PFSK-1 (cell line): ENCODE measurements around the gene SV2C.

Source experiments
- POLR2AphosphoS5 ChIP-seq: IDR thresholded peaks from 2 replicates; pipeline ENCODE4 v1.6.1; 2012; ENCODE audit warnings: low read depth, mild to moderate bottlenecking, control low read depth, low read length, moderate library complexity
- REST ChIP-seq, 2 experiments: IDR thresholded peaks; 2 replicates each; pipeline versions ENCODE4 v1.6.1 to v1.8.0; 2011 to 2012; ENCODE audit warnings: low read depth in 2 of 2, low read length in 2 of 2, control low read depth in 1 of 2, inconsistent platforms in 1 of 2, mild to moderate bottlenecking in 1 of 2, moderate library complexity in 1 of 2; ENCODE audit not compliant: insufficient read depth in 1 of 2
- SIN3A ChIP-seq: IDR thresholded peaks from 2 replicates; pipeline ENCODE4 v1.6.1; 2012; ENCODE audit warnings: mild to moderate bottlenecking, low read length, moderate library complexity, borderline replicate concordance; ENCODE audit not compliant: insufficient read depth
- TAF1 ChIP-seq: IDR thresholded peaks from 2 replicates; pipeline ENCODE4 v1.6.1; 2012; ENCODE audit warnings: low read length, control low read depth, borderline replicate concordance; ENCODE audit not compliant: insufficient read depth

DNA sequence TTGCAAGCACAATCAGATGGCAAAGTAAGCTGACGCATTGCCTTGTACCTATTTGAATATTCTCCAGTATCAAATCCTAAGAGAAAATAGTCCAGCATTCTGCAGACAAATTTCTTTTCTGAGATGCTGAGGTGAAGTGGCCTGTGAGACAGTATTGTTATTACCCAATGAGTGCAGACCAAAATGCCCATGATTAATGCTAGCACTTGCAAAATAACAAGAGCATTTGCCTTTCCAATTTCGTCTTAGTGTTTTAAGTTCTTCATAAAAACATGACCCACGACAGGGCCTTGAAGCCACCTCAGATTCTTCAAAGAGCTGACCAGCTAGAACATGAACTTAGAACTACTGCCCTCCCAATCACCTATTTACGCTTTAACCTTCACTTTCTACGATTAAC, 317.3 kb downstream of the SV2C start:
- TF ChIP-seq SIN3A (no peak), POLR2AphosphoS5 (no peak), REST (IDR thresholded peaks at IDR 0.05; ENCODE audit: insufficient read depth in 1 of 2, low read depth in 2 of 2, low read length in 2 of 2) (no peak), TAF1 (no peak)
